B cell (primary cell): Measurements from ENCODE around the gene SASS6.

Source experiments
- CTCF ChIP-seq: fragments of 200-600 bp; IDR thresholded peaks from one replicate; pipeline ENCODE4 v1.8.0; 2022; ENCODE audit warnings: antibody characterized with exemption, mild to moderate bottlenecking
- EZH2 ChIP-seq: IDR thresholded peaks from 2 replicates; pipeline ENCODE4 v1.6.1; 2012; ENCODE audit warnings: borderline replicate concordance, low read depth, mild to moderate bottlenecking, moderate library complexity, low read length; ENCODE audit not compliant: insufficient read depth, poor library complexity, severe bottlenecking

- TF ChIP-seq CTCF: no peak
- TF ChIP-seq EZH2: no peak
These were observed 15.1 kb upstream of the SASS6 start for GRCh38 chr1:100147875-100148274.
